ENCODE data around the gene ILKAP.

DNA sequence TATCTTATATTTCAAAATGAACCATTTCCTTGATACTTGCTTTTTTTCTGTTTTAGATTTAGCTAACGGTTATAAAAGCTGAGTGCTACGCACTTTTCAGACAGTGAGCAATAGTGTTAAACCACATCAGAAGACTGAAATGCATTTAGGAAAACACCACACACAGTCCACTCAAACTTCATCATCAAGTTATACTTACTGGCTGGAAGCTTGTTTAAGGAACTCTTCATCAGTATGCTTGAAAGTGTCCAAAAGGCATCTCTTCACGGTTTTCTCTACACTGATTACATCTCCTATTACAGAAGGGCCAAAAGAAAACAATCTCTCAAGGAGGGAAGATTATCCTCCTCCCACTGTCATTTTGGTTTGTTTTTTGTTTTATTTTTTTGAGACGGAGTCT lies 19.7 kb downstream of the ILKAP start:
- TF ChIP-seq, protein P1, sequence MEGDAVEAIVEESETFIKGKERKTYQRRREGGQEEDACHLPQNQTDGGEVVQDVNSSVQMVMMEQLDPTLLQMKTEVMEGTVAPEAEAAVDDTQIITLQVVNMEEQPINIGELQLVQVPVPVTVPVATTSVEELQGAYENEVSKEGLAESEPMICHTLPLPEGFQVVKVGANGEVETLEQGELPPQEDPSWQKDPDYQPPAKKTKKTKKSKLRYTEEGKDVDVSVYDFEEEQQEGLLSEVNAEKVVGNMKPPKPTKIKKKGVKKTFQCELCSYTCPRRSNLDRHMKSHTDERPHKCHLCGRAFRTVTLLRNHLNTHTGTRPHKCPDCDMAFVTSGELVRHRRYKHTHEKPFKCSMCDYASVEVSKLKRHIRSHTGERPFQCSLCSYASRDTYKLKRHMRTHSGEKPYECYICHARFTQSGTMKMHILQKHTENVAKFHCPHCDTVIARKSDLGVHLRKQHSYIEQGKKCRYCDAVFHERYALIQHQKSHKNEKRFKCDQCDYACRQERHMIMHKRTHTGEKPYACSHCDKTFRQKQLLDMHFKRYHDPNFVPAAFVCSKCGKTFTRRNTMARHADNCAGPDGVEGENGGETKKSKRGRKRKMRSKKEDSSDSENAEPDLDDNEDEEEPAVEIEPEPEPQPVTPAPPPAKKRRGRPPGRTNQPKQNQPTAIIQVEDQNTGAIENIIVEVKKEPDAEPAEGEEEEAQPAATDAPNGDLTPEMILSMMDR (IDR thresholded peaks at IDR 0.05; ENCODE audit: insufficient read depth, low read length): no peak
- TF ChIP-seq POLR2AphosphoS5 (IDR thresholded peaks at IDR 0.05; ENCODE audit: low read depth) (no peak), GABPA (IDR thresholded peaks at IDR 0.05; ENCODE audit: low read depth) (no peak)
